Choroid plexus epithelial cell (primary cell): ENCODE data around the gene WFS1.

Source experiments
- DNase-seq: peaks from one replicate; pipeline ENCODE4 v3.0.0-alpha.2; 2010; ENCODE audit warnings: low read depth
- H3K4me3 ChIP-seq: 2 replicates; pipeline ENCODE4 v1.5.1; 2011; ENCODE audit warnings: low read depth, mild to moderate bottlenecking, control low read depth, low read length, moderate library complexity
- TF ChIP-seq, protein P1 (sequence below): conservative IDR thresholded peaks from 2 replicates; pipeline ENCODE4 v1.5.1; 2011; ENCODE audit warnings: low read depth, mild to moderate bottlenecking, control low read depth, inconsistent platforms, low read length, moderate library complexity

Gene WFS1, protein sequence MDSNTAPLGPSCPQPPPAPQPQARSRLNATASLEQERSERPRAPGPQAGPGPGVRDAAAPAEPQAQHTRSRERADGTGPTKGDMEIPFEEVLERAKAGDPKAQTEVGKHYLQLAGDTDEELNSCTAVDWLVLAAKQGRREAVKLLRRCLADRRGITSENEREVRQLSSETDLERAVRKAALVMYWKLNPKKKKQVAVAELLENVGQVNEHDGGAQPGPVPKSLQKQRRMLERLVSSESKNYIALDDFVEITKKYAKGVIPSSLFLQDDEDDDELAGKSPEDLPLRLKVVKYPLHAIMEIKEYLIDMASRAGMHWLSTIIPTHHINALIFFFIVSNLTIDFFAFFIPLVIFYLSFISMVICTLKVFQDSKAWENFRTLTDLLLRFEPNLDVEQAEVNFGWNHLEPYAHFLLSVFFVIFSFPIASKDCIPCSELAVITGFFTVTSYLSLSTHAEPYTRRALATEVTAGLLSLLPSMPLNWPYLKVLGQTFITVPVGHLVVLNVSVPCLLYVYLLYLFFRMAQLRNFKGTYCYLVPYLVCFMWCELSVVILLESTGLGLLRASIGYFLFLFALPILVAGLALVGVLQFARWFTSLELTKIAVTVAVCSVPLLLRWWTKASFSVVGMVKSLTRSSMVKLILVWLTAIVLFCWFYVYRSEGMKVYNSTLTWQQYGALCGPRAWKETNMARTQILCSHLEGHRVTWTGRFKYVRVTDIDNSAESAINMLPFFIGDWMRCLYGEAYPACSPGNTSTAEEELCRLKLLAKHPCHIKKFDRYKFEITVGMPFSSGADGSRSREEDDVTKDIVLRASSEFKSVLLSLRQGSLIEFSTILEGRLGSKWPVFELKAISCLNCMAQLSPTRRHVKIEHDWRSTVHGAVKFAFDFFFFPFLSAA

DNA sequence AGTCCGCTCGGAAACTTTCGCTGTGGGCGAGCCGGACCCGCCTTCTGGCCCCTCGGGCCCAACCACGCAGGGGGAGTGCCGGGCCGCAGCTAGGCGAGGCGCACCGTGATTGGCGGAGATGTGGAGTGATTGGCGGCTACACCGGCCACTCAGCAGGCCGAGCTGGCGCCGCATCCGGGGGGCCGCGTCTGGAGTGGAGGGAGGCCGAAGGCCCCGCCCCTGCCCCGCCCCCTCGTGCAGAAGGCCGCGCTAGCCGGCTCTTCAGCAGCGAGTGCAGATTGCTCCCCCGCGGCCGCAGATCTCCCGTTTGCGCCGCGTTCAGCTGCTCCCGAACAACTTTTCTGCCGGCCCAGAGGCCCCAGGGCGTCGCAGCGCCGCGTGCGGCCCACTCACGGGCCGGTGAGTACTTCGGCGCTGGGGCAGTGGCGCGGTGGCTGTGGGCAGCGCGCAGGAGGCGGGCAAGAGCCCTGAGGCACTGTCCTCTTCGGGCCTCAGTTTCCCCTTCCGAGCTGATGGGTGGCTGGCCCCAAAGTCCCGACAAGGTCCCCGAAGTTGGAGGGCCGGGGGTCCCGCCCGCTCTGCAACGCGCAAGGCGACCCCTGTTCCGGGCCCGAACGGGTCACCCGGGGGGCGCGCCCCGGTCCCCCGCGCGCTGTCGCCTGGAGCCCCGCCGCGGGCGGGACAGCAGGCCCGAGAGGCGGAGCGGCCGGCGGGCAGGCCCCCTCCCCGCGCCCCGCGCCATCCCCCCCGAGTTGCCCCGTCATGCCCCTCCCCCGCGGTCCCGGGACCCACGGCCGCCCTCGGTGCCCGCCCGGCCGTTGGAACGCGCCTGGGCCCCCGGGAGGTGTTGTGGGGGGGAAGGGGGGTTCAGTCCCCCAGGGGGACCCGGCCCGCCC lies at the start of gene WFS1:
WFS1 (plus strand) TSS at position 235 of the 896 bp plus-strand sequence. CDS start 7,606 bp downstream, outside the sequence.
- TF ChIP-seq, protein P1, sequence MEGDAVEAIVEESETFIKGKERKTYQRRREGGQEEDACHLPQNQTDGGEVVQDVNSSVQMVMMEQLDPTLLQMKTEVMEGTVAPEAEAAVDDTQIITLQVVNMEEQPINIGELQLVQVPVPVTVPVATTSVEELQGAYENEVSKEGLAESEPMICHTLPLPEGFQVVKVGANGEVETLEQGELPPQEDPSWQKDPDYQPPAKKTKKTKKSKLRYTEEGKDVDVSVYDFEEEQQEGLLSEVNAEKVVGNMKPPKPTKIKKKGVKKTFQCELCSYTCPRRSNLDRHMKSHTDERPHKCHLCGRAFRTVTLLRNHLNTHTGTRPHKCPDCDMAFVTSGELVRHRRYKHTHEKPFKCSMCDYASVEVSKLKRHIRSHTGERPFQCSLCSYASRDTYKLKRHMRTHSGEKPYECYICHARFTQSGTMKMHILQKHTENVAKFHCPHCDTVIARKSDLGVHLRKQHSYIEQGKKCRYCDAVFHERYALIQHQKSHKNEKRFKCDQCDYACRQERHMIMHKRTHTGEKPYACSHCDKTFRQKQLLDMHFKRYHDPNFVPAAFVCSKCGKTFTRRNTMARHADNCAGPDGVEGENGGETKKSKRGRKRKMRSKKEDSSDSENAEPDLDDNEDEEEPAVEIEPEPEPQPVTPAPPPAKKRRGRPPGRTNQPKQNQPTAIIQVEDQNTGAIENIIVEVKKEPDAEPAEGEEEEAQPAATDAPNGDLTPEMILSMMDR = no peak
- peak within 1 kb of the TSS; percentile 87 for H3K4me3 ChIP-seq

DNA sequence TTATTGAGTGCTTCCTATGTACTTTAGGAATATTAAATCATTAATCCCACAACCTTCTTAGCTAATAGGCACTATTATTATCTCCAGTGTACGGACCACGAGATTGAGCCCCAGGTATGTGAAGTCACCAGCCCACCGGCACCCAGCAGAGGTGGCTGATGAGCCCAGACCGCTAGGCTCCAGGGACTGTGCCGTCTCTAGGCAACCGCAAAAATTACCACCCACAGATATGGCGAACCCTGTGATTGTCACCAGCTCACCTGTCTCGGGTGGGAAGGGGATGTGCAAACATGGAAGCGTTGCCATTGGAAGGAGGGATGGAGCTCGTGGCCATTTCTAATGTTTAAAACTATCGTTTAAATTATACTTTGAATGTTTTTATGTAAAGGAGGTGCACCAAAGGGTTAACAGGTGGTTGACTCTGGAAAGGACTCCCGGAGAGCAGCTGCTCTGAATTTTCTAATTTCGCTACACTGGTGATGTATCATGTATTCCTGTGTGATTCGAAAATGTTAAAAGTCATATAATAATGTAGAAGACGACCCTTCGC lies 48.3 kb upstream of the WFS1 start:
- DNase-seq = no peak
- no peak overlapping the region for H3K4me3 ChIP-seq
- TF ChIP-seq, protein P1 = no peak

More for the DNA sequence above, at the start of gene WFS1:
- peak; percentile 99 for DNase-seq

DNA sequence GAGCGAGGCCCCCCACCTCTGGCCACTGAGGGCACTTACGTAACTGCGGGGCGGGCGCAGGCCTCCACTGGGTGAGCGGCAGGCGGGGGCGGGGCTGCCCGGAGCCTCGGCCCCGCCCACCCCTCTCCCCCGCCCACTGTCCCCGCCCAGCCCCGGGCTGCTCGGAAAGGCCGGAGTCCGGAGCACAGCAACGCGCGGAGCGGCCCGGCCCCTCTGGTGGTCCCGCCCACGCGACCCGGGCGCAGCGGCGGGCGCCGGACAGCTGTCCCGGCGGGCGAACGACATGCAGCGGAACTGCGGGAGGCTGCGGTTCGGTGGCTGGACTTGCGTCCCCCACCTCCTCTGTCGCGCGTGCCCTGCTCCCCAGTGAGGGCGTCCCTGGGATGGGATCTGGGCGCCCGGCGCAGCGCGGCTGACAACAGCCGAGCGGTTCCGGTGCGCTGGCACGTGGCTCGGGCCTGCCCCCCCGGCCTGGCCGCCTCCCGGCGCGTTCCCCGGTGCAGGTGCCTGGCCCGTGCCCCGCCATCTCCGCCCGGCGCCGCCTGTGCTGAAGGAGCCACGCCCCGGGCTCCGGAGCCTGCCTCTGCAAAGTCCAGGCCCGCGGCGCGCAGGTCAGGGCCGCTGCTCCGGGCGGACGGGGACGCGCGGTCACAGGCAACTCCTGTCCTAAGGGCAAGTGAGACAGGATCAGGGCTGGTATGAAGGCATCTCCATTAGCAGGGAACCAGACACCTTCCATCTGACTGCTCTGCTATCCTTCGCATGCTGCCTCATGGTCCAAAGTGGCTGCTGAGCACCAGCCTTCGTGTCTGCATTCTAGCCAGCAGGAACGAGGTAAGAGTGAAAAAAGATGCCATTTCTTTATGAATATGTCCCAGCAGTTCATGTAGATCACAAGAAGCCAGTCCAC lies 47.5 kb upstream of the WFS1 start:
- no peak overlapping the region for H3K4me3 ChIP-seq
- DNase-seq = peak; percentile 13
- TF ChIP-seq, protein P1 = no peak

DNA sequence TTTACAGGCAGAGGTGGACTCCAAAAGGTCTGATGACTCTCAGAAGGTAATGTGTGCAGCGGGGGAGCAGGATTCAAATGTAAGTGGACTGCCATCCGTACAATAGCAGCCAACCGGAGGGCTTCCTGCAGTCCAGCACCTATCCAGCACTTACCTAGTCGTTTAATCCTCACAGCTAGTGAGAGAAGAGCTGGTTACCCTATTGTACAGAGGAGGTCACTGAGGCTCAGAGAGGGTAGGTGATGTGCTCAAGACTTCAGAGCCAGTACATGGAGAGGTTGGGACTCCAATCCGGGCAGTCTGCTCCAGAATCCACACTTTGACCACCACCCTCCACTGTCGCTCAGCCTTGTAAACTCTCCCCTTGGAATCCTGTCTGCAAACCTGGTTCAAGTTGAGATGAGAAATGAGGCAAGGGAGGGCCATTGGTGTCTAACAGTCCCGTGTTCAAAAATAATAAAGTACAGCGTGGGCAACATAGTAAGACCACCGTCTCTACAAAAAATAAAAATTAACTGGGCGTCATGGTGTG lies 46.8 kb upstream of the WFS1 start:
- no peak overlapping the region for H3K4me3 ChIP-seq
- TF ChIP-seq, protein P1 = no peak
- DNase-seq = no peak

DNA sequence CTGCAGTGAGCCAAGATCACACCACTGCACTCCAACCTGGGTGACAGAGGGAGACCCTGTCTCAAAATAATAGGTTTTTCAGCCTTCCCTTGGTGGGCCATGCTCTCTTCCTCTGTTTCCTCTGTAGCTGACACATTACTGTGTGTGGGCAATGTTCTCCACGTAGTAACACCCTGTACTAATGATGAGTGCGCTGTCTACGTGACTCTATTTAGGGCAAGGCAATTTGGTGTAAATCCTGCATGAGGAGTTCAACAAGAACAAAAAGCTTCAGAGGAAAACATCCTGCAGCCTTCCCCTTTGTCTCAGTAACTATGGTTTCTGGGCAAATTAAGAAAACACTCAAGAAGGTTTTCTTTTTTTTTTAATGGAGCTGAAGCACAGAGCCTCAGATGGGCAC lies 44.9 kb upstream of the WFS1 start:
- no peak for DNase-seq
- no peak overlapping the region for H3K4me3 ChIP-seq
- TF ChIP-seq, protein P1 = no peak
